Breast epithelium (tissue), 4 donors: ENCODE measurements around the gene MFN2. TPM values are rescaled to one million over a fixed set of nuclear protein-coding genes. Genes with fewer than 3 reads are reported as not detected.

Experiments
- DNase-seq, 2 donors: peaks; one replicate each; pipeline ENCODE4 v3.0.0-alpha.2; 2019; ENCODE audit warnings: low spot score in 2 of 2
- H3K27ac ChIP-seq, 2 donors: fragments of 200-600 bp; sonication (generic) in 1 of 2; one replicate each; pipeline ENCODE4 v1.5.1; 2016 to 2019; ENCODE audit warnings: mild to moderate bottlenecking in 1 of 2
- H3K27me3 ChIP-seq, 2 donors: fragments of 200-600 bp; sonication (generic) in 1 of 2; one replicate each; pipeline versions ENCODE4 v1.5.1 to v1.6.0; 2017 to 2019; ENCODE audit warnings: control low read depth in 1 of 2, mild to moderate bottlenecking in 1 of 2
- H3K36me3 ChIP-seq: fragments of 200-600 bp; one replicate; pipeline ENCODE4 v1.5.1; 2019
- H3K4me1 ChIP-seq, 2 donors: fragments of 200-600 bp; sonication (generic); one replicate each; pipeline ENCODE4 v1.5.1; 2016 to 2019; ENCODE audit warnings: control low read depth in 1 of 2
- H3K4me3 ChIP-seq, 3 donors: fragments of 200-600 bp; sonication (generic); 1 replicate in 2 of 3; 2 replicates in 1 of 3; pipeline ENCODE4 v1.5.1; 2016 to 2019; ENCODE audit warnings: mild to moderate bottlenecking in 3 of 3, moderate library complexity in 2 of 3
- H3K9me3 ChIP-seq, 2 donors: fragments of 200-600 bp; sonication (generic) in 1 of 2; one replicate each; pipeline ENCODE4 v1.5.1; 2016 to 2019; ENCODE audit warnings: control low read depth in 1 of 2
- CTCF ChIP-seq, 3 donors: fragments of 450-650 bp; IDR thresholded peaks; one replicate each; pipeline ENCODE4 v1.5.1; 2016 to 2017; ENCODE audit warnings: antibody characterized with exemption in 3 of 3, mild to moderate bottlenecking in 3 of 3, moderate library complexity in 3 of 3
- POLR2A ChIP-seq: fragments of 450-650 bp; IDR thresholded peaks from one replicate; pipeline ENCODE4 v1.6.1; 2016; ENCODE audit warnings: antibody characterized with exemption, mild to moderate bottlenecking, moderate library complexity
- POLR2AphosphoS5 ChIP-seq, 3 donors: sonication (generic); formaldehyde crosslinking; IDR thresholded peaks; one replicate each; pipeline ENCODE4 v1.6.1; 2017; ENCODE audit warnings: antibody characterized with exemption in 3 of 3
- intact Hi-C: fragments of 100-400 bp; cut with DNase I; formaldehyde crosslinking; loops from one replicate; pipeline ENCODE4 v1.15.1; 2023; ENCODE audit warnings: low total_unique reads
- total RNA-seq, 3 donors: library from RNA; depleted of rRNA; stranded (reverse); fragments of >200 nt; gene quantifications; one replicate each; pipeline ENCODE4 v1.1.0, GENCODE V29; 2016

The MFN2 gene
- total RNA-seq, 3 donors from 2014 or later = 51.4 to 64.9 (median 62.1) TPM

DNA sequence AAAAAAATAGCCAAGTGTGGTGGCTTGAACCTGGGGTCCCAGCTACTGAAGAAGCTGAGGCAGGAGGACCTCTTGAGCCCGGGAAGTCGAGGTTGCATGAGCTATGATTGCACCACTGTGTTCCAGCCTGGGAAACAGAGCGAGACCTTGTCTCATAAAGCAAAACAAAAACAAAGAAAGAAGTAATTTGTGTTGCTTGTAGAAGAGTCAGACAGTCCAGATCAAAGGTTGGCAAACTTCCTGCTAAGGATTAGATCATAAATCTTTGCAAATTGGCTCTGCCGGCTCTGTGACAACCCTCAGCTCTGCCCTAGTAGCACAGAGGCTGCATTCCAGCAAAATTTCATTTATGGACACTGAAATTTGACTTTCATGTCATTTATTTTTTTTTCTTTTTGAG, 19.0 kb upstream of the MFN2 start:
- peaks cover 8% of the 10 kb centered on the region for H3K36me3 ChIP-seq
- TF ChIP-seq POLR2AphosphoS5 (IDR thresholded peaks at IDR 0.05) = no peak
- TF ChIP-seq POLR2A = no peak
- no peak for TF ChIP-seq CTCF (IDR thresholded peaks at IDR 0.05)
- intact Hi-C loops = no loop called here
- H3K4me1 ChIP-seq = no peaks in the 10 kb centered on the region
- no peak overlapping the region for H3K4me3 ChIP-seq
- no peaks in the 10 kb centered on the region for H3K27me3 ChIP-seq
- H3K9me3 ChIP-seq = no peaks in the 10 kb centered on the region
- peak in 1 of 2 donors; percentile 30 for DNase-seq
- peak overlapping the region in 1 of 2 donors; percentile 58 for H3K27ac ChIP-seq

DNA sequence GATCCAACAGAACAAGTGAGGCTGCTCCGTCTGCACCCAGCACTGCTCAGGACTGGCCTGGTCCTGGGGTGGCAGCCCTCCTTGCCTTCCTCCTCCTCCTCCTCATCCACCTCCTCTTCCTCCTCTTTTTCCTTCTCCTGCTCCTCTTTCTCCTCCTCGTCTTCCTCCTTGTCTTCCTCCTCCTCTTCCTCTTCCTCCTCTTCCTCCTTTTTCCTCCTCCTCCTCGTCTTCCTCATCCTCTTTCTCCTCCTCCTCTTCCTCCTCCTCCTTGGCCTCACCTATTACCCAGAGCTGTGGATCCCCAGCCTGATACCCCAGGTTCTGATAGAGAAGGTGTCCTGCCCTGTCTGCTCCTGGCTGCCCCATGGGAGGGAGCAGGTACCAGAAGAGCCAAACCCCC, 16.6 kb upstream of the MFN2 start:
- DNase-seq = no peak
- no peak for TF ChIP-seq CTCF (IDR thresholded peaks at IDR 0.05)
- no peak for TF ChIP-seq POLR2AphosphoS5 (IDR thresholded peaks at IDR 0.05)
- no peak for TF ChIP-seq POLR2A
- no peak overlapping the region for H3K4me3 ChIP-seq
- no peaks in the 10 kb centered on the region for H3K4me1 ChIP-seq
- no peaks in the 10 kb centered on the region for H3K27me3 ChIP-seq
- H3K9me3 ChIP-seq = no peaks in the 10 kb centered on the region
- no peak overlapping the region for H3K27ac ChIP-seq
- peaks cover 8% of the 10 kb centered on the region for H3K36me3 ChIP-seq
- intact Hi-C loops = no loop called here

DNA sequence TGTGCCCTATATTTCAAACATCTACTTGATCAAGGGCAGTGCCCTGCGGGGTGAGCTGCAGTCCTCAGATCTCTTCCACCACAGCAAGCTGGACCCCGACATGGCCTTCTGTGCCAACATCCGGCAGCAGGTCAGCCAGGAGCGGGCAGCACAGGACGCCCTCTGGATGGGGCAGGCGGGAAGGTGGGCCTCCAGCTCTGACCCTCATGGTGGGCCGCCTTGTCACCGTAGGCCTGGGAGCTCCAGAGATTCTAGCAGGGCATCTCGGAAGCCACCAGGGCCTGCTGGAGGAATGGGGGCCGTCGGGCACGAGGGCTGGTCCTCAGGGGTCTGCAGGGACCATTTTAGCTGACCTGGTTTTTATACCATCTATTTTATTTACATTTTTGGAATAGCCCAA, 15.6 kb upstream of the MFN2 start:
- Histone ChIP-seq H3K27me3 (no peaks in the 10 kb centered on the region), H3K27ac (no peak overlapping the region), H3K4me1 (no peaks in the 10 kb centered on the region), H3K9me3 (no peaks in the 10 kb centered on the region), H3K36me3 (peaks cover 8% of the 10 kb centered on the region), H3K4me3 (no peak overlapping the region)
- intact Hi-C loops = no loop called here
- no peak for TF ChIP-seq CTCF (IDR thresholded peaks at IDR 0.05)
- TF ChIP-seq POLR2A = no peak
- TF ChIP-seq POLR2AphosphoS5 (IDR thresholded peaks at IDR 0.05) = no peak
- DNase-seq = no peak

- Histone ChIP-seq H3K27me3 (no peaks in the 10 kb centered on the region), H3K4me1 (no peaks in the 10 kb centered on the region), H3K36me3 (peaks cover 8% of the 10 kb centered on the region), H3K4me3 (no peak overlapping the region), H3K9me3 (no peaks in the 10 kb centered on the region), H3K27ac (no peak overlapping the region)
- TF ChIP-seq POLR2A (no peak), CTCF (IDR thresholded peaks at IDR 0.05) (peak; percentile 8 to 67 (median 40)), POLR2AphosphoS5 (IDR thresholded peaks at IDR 0.05) (no peak)
- no peak for DNase-seq
- intact Hi-C loops = no loop called here
Observed at GRCh38 chr1:11967028-11967547, 13.2 kb upstream of the MFN2 start.

- Histone ChIP-seq H3K4me3 (no peak overlapping the region), H3K36me3 (peaks cover under 1% of the 10 kb centered on the region), H3K27ac (no peak overlapping the region), H3K4me1 (no peaks in the 10 kb centered on the region), H3K9me3 (no peaks in the 10 kb centered on the region), H3K27me3 (no peaks in the 10 kb centered on the region)
- intact Hi-C loops = no loop called here
- no peak for TF ChIP-seq POLR2A
- no peak for TF ChIP-seq POLR2AphosphoS5 (IDR thresholded peaks at IDR 0.05)
- TF ChIP-seq CTCF (IDR thresholded peaks at IDR 0.05) = no peak
- DNase-seq = no peak
Observed at GRCh38 chr1:11970441-11971185, 9.6 kb upstream of the MFN2 start.
